ENCODE results near the gene OR2AT4.

OR2AT4 gene

DNA sequence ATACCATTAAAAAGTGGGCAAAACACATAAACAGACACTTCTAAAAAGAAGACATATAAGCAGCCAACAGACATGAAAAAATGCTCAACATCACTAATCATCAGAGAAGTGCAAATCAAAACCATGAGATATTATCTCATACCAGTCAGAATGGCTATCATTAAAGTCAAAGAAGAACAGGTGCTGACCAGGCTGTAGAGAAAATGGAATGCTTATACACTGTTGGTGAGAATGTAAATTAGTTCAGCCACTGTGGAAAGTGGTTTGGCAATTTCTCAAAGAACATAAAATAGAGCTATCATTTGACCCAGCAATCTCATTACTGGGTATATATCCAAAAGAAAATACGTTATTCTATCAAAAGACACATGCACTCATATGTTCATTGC, 13.5 kb downstream of the OR2AT4 start:
- H3K36me3 ChIP-seq (ENCODE audit: low read depth) = no peaks in the 10 kb centered on the region
- ATAC-seq (ENCODE audit: low read depth) = no peak
- no peaks in the 10 kb centered on the region for H3K9me3 ChIP-seq (ENCODE audit: severe bottlenecking)
- peaks cover 8% of the 10 kb centered on the region for H3K27me3 ChIP-seq (ENCODE audit: insufficient read depth, poor library complexity, severe bottlenecking)
- DNase-seq (ENCODE audit: low spot score) = no peak
- H3K4me3 ChIP-seq (ENCODE audit: severe bottlenecking) = no peak overlapping the region
- no peaks in the 10 kb centered on the region for H3K4me1 ChIP-seq (ENCODE audit: insufficient read depth, poor library complexity, severe bottlenecking)
- TF ChIP-seq, protein P1, sequence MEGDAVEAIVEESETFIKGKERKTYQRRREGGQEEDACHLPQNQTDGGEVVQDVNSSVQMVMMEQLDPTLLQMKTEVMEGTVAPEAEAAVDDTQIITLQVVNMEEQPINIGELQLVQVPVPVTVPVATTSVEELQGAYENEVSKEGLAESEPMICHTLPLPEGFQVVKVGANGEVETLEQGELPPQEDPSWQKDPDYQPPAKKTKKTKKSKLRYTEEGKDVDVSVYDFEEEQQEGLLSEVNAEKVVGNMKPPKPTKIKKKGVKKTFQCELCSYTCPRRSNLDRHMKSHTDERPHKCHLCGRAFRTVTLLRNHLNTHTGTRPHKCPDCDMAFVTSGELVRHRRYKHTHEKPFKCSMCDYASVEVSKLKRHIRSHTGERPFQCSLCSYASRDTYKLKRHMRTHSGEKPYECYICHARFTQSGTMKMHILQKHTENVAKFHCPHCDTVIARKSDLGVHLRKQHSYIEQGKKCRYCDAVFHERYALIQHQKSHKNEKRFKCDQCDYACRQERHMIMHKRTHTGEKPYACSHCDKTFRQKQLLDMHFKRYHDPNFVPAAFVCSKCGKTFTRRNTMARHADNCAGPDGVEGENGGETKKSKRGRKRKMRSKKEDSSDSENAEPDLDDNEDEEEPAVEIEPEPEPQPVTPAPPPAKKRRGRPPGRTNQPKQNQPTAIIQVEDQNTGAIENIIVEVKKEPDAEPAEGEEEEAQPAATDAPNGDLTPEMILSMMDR (IDR thresholded peaks at IDR 0.05; ENCODE audit: poor library complexity, severe bottlenecking) = no peak
- no peak overlapping the region for H3K27ac ChIP-seq (ENCODE audit: poor library complexity, severe bottlenecking)

DNA sequence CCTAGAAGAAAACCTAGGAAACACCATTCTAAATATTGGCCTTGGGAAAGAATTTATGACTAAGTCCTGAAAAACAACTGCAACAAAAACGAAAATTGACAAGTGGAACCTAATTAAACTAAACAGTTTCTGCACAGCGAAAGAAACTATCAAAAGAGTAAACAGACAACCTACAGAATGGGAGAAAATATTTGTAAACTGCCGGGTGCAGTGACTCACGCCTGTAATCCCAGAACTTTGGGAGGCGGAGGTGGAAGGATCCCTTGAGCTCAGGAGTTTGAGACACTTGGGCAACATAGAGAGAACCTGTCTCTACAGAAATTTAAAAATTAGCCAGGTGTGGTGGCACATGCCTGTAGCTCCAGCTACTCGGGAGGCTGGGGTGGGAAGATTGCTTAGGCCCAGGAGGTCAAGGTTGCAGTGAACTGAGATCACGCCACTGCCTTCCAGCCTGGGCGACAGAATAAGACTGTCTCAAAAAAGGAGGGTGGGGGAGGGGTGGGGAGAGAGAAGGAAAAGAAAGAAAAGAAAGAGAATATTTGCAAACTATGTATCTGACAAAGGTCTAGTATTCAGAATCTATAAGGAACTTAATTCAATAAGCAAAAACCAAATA, 14.0 kb downstream of the OR2AT4 start:
- Histone ChIP-seq H3K27ac (ENCODE audit: poor library complexity, severe bottlenecking) (no peak overlapping the region), H3K4me3 (ENCODE audit: severe bottlenecking) (no peak overlapping the region), H3K36me3 (ENCODE audit: low read depth) (no peaks in the 10 kb centered on the region), H3K9me3 (ENCODE audit: severe bottlenecking) (no peaks in the 10 kb centered on the region), H3K4me1 (ENCODE audit: insufficient read depth, poor library complexity, severe bottlenecking) (no peaks in the 10 kb centered on the region), H3K27me3 (ENCODE audit: insufficient read depth, poor library complexity, severe bottlenecking) (peaks cover 8% of the 10 kb centered on the region)
- ATAC-seq (ENCODE audit: low read depth) (no peak; the same call in 2 of the 3 replicates), DNase-seq (ENCODE audit: low spot score) (no peak)
- TF ChIP-seq, protein P1 (IDR thresholded peaks at IDR 0.05; ENCODE audit: poor library complexity, severe bottlenecking) = no peak

DNA sequence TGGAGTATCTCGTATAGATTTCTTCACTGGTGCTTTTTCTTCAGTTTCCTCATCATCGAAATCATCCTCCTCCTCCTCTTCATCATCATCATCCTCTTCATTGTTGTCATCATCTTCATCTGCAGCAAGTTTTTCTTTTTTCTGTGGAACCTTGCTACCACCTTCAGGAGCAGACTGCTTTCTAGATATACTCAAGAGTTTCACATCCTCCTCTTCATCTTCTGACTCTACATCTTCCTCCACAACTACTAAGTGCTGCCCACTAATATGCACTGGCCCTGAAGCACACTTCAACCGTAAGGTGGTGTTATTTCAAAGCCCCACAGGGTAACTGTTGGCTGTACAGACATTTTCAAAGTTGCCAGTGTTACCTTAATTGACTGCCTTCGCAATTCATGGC, 17.1 kb downstream of the OR2AT4 start:
- no peak overlapping the region for H3K4me3 ChIP-seq (ENCODE audit: severe bottlenecking)
- H3K9me3 ChIP-seq (ENCODE audit: severe bottlenecking) = no peaks in the 10 kb centered on the region
- no peaks in the 10 kb centered on the region for H3K36me3 ChIP-seq (ENCODE audit: low read depth)
- peaks cover 8% of the 10 kb centered on the region for H3K27me3 ChIP-seq (ENCODE audit: insufficient read depth, poor library complexity, severe bottlenecking)
- no peak overlapping the region for H3K27ac ChIP-seq (ENCODE audit: poor library complexity, severe bottlenecking)
- DNase-seq (ENCODE audit: low spot score) (no peak), ATAC-seq (ENCODE audit: low read depth) (no peak)
- TF ChIP-seq, protein P1 (IDR thresholded peaks at IDR 0.05; ENCODE audit: poor library complexity, severe bottlenecking) = no peak
- no peaks in the 10 kb centered on the region for H3K4me1 ChIP-seq (ENCODE audit: insufficient read depth, poor library complexity, severe bottlenecking)

DNA sequence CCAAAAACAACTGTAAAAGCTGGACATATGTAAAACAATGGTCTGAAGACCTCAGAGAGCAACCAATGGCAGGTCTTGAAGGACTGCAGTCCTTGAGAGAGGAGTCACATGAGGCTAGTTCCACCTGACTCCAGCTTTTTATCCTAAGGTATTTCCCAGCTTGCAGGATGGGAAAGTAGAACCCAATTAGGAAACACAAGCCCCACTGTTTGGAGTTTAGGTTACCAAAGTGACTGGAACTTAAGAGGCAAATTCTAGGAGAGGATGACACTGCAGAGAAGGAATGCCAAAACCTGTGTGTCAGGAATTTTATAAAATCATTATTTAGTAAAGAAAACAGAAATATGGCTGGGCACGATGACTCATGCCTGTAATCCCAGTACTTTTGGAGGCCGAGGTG, 18.4 kb downstream of the OR2AT4 start:
- ATAC-seq (ENCODE audit: low read depth) (no peak), DNase-seq (ENCODE audit: low spot score) (no peak)
- H3K9me3 ChIP-seq (ENCODE audit: severe bottlenecking) = no peaks in the 10 kb centered on the region
- TF ChIP-seq, protein P1 (IDR thresholded peaks at IDR 0.05; ENCODE audit: poor library complexity, severe bottlenecking) = no peak
- H3K4me3 ChIP-seq (ENCODE audit: severe bottlenecking) = no peak overlapping the region
- H3K27ac ChIP-seq (ENCODE audit: poor library complexity, severe bottlenecking) = no peak overlapping the region
- no peaks in the 10 kb centered on the region for H3K4me1 ChIP-seq (ENCODE audit: insufficient read depth, poor library complexity, severe bottlenecking)
- H3K36me3 ChIP-seq (ENCODE audit: low read depth) = no peaks in the 10 kb centered on the region
- H3K27me3 ChIP-seq (ENCODE audit: insufficient read depth, poor library complexity, severe bottlenecking) = peaks cover 10% of the 10 kb centered on the region

DNA sequence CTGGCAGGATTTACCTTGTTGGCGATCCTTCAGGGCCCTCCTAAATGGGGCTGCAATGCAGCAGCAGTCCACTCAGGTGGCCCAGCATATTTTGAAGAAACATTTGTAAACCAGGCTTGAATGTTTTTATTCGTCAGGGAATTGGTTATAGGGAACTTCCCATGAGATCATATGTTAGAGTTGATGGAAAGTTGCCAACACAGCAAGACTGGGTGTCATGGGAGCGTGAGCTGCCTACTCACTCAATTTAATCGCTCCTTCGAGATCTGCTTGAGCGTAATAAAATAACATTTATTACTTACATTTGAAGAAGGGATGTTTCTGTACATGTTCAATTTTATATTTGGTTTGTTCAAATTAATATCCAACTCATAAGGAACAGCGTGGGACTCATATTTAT, 19.4 kb downstream of the OR2AT4 start:
- TF ChIP-seq, protein P1 (IDR thresholded peaks at IDR 0.05; ENCODE audit: poor library complexity, severe bottlenecking) = no peak
- H3K4me1 ChIP-seq (ENCODE audit: insufficient read depth, poor library complexity, severe bottlenecking) = no peaks in the 10 kb centered on the region
- no peak for DNase-seq (ENCODE audit: low spot score)
- H3K27me3 ChIP-seq (ENCODE audit: insufficient read depth, poor library complexity, severe bottlenecking) = peaks cover 14% of the 10 kb centered on the region
- ATAC-seq (ENCODE audit: low read depth) = no peak
- no peaks in the 10 kb centered on the region for H3K9me3 ChIP-seq (ENCODE audit: severe bottlenecking)
- H3K27ac ChIP-seq (ENCODE audit: poor library complexity, severe bottlenecking) = no peak overlapping the region
- no peak overlapping the region for H3K4me3 ChIP-seq (ENCODE audit: severe bottlenecking)
- H3K36me3 ChIP-seq (ENCODE audit: low read depth) = no peaks in the 10 kb centered on the region

Measured in RWPE2 (cell line).